HG02588 (cell line): ENCODE results near the gene ZBTB46.

Experiments used
- ATAC-seq: cut with Tn5 transposase; IDR thresholded peaks from one replicate; pipeline ENCODE4 v1.9.1; 2021; ENCODE audit warnings: mild to moderate bottlenecking, moderate library complexity; ENCODE audit not compliant: unreplicated experiment

ZBTB46 gene

GRCh38 chr20:63697357-63697867 lies 133.7 kb downstream of the ZBTB46 start:
- ATAC-seq = no peak

- no peak for ATAC-seq
Observed at GRCh38 chr20:63696628-63697356, 134.3 kb downstream of the ZBTB46 start, which contains the start of gene TNFRSF6B. Gene TNFRSF6B (plus strand): TSS chr20:63696652. CDS start chr20:63696768, 116 bp downstream.

GRCh38 chr20:63696306-63696627 lies 134.8 kb downstream of the ZBTB46 start:
- no peak for ATAC-seq

- ATAC-seq = no peak
Observed at GRCh38 chr20:63695424-63696305, 135.4 kb downstream of the ZBTB46 start.

- no peak for ATAC-seq
Observed at GRCh38 chr20:63694584-63695423, 136.3 kb downstream of the ZBTB46 start.

GRCh38 chr20:63693733-63694583 lies 137.1 kb downstream of the ZBTB46 start:
- no peak for ATAC-seq
